ENCODE data around the gene PGAP1. TPM values are rescaled to one million over a fixed set of nuclear protein-coding genes. Genes with fewer than 3 reads are reported as not detected.

The PGAP1 gene
- total and polyA plus RNA-seq, 12 donors: 0.99 to 9.8 (median 5.6) TPM

- Histone ChIP-seq H3K27ac (no peak overlapping the region), H3K27me3 (no peaks in the 10 kb centered on the region), H3K4me3 (no peak overlapping the region), H3K9me3 (no peaks in the 10 kb centered on the region), H3K36me3 (peaks cover 0 to 79% (median 14%) of the 10 kb centered on the region in 9 donors), H3K4me1 (no peaks in the 10 kb centered on the region)
- TF ChIP-seq CTCF (IDR thresholded peaks at IDR 0.05): no peak
- DNase-seq (no peak), ATAC-seq (no peak)
- intact Hi-C loops (cut with DNase I): no loop called here
- WGBS, 2 donors: 89 to 90% methylated on average over 3 of the region's 3 CpGs
Observed at GRCh38 chr2:196845371-196845770, 81.1 kb downstream of the PGAP1 start.

GRCh38 chr2:196840171-196840570, 86.3 kb downstream of the PGAP1 start:
- no peak for TF ChIP-seq CTCF (IDR thresholded peaks at IDR 0.05)
- Histone ChIP-seq H3K9me3 (no peaks in the 10 kb centered on the region), H3K27ac (no peak overlapping the region), H3K4me3 (no peak overlapping the region), H3K36me3 (peaks cover 0 to 96% (median 21%) of the 10 kb centered on the region in 9 donors), H3K27me3 (no peaks in the 10 kb centered on the region), H3K4me1 (no peaks in the 10 kb centered on the region)
- intact Hi-C loops (cut with DNase I): no loop called here
- DNase-seq: no peak
- 89 to 94% methylated on average over 2 of the region's 2 CpGs for WGBS, 2 donors
- ATAC-seq: no peak

GRCh38 chr2:196839574-196839973, 86.9 kb downstream of the PGAP1 start:
- peaks cover 0 to 91% (median 21%) of the 10 kb centered on the region in 9 donors for H3K36me3 ChIP-seq
- WGBS, 2 donors: 93 to 94% methylated on average over 2 of the region's 2 CpGs
- no peaks in the 10 kb centered on the region for H3K9me3 ChIP-seq
- no peak overlapping the region for H3K27ac ChIP-seq
- ATAC-seq (no peak), DNase-seq (no peak)
- intact Hi-C loops (cut with DNase I): no loop called here
- H3K27me3 ChIP-seq: no peaks in the 10 kb centered on the region
- no peak for TF ChIP-seq CTCF (IDR thresholded peaks at IDR 0.05)
- H3K4me1 ChIP-seq: no peaks in the 10 kb centered on the region
- no peak overlapping the region for H3K4me3 ChIP-seq

GRCh38 chr2:196836440-196836839, 90.1 kb downstream of the PGAP1 start:
- H3K27me3 ChIP-seq: no peaks in the 10 kb centered on the region
- no peaks in the 10 kb centered on the region for H3K9me3 ChIP-seq
- no peak overlapping the region for H3K27ac ChIP-seq
- no peak for ATAC-seq
- intact Hi-C loops (cut with DNase I): no loop called here
- no peak overlapping the region for H3K4me3 ChIP-seq
- H3K36me3 ChIP-seq: peaks cover 0 to 62% (median 12%) of the 10 kb centered on the region in 9 donors
- no peak for DNase-seq
- H3K4me1 ChIP-seq: no peaks in the 10 kb centered on the region
- no peak for TF ChIP-seq CTCF (IDR thresholded peaks at IDR 0.05)
